Neuronal stem cell (in vitro differentiated cells): ENCODE data around the gene C22orf15.

Experiments
- DNase-seq: peaks from one replicate; pipeline ENCODE4 v3.0.0-alpha.2; 2013; ENCODE audit warnings: low spot score
- H2AFZ ChIP-seq: one replicate; pipeline ENCODE4 v1.6.1; 2013; ENCODE audit warnings: mild to moderate bottlenecking, low read length, inconsistent platforms
- H2AK5ac ChIP-seq: 2 replicates; pipeline ENCODE4 v1.6.1; 2013; ENCODE audit warnings: low read depth, mild to moderate bottlenecking, inconsistent platforms, low read length, moderate library complexity, mixed read lengths
- H2BK120ac ChIP-seq: 2 replicates; pipeline ENCODE4 v1.6.1; 2013; ENCODE audit warnings: low read depth, mild to moderate bottlenecking, inconsistent platforms, low read length, moderate library complexity, mixed read lengths
- H2BK12ac ChIP-seq: one replicate; pipeline ENCODE4 v1.6.1; 2013; ENCODE audit warnings: low read length, inconsistent platforms
- H2BK15ac ChIP-seq: 2 replicates; pipeline ENCODE4 v1.6.1; 2013; ENCODE audit warnings: mild to moderate bottlenecking, low read length, inconsistent platforms, mixed read lengths
- H2BK5ac ChIP-seq: one replicate; pipeline ENCODE4 v1.6.1; 2013; ENCODE audit warnings: inconsistent platforms, mild to moderate bottlenecking, low read length, moderate library complexity
- H3K14ac ChIP-seq: one replicate; pipeline ENCODE4 v1.6.1; 2013; ENCODE audit warnings: low read length, inconsistent platforms
- H3K18ac ChIP-seq: 2 replicates; pipeline ENCODE4 v1.6.1; 2013; ENCODE audit warnings: low read length, inconsistent platforms
- H3K23ac ChIP-seq: 2 replicates; pipeline ENCODE4 v1.6.1; 2013; ENCODE audit warnings: low read depth, mild to moderate bottlenecking, mixed read lengths, low read length, inconsistent platforms; ENCODE audit not compliant: poor library complexity
- H3K27ac ChIP-seq: replicated peaks from 3 replicates; pipeline ENCODE4 v1.5.1; 2013; ENCODE audit warnings: low read length, inconsistent platforms
- H3K27me3 ChIP-seq, 3 experiments: 2 replicates each; pipeline ENCODE4 v1.6.1; 2013; ENCODE audit warnings: low read length in 3 of 3, mild to moderate bottlenecking in 2 of 3, inconsistent platforms in 1 of 3, low read depth in 1 of 3, mixed read lengths in 1 of 3, moderate library complexity in 1 of 3; ENCODE audit not compliant: control insufficient read depth in 3 of 3, insufficient read depth in 3 of 3
- H3K36me3 ChIP-seq, 2 donors: replicated peaks in 1 of 2; 2 replicates each; pipeline ENCODE4 v1.6.1; 2013; ENCODE audit warnings: low read length in 2 of 2; ENCODE audit not compliant: control insufficient read depth in 2 of 2, insufficient read depth in 2 of 2
- H3K4ac ChIP-seq: 2 replicates; pipeline ENCODE4 v1.6.1; 2013; ENCODE audit warnings: inconsistent platforms, mild to moderate bottlenecking, low read length, moderate library complexity
- H3K4me1 ChIP-seq, 2 donors: 1 replicate in 1 of 2; 2 replicates in 1 of 2; pipeline ENCODE4 v1.6.1; 2013; ENCODE audit warnings: low read length in 2 of 2, low read depth in 1 of 2; ENCODE audit not compliant: control insufficient read depth in 2 of 2, insufficient read depth in 1 of 2
- H3K4me2 ChIP-seq: one replicate; pipeline ENCODE4 v1.6.1; 2013; ENCODE audit warnings: mild to moderate bottlenecking, low read length, inconsistent platforms; ENCODE audit not compliant: insufficient read depth, poor library complexity, severe bottlenecking
- H3K4me3 ChIP-seq, 2 donors: 2 replicates each; pipeline ENCODE4 v1.5.1; 2013; ENCODE audit warnings: low read length in 2 of 2, mild to moderate bottlenecking in 2 of 2, inconsistent platforms in 1 of 2, moderate library complexity in 1 of 2
- H3K79me1 ChIP-seq: one replicate; pipeline ENCODE4 v1.6.1; 2013; ENCODE audit warnings: low read depth, mild to moderate bottlenecking, inconsistent platforms, low read length, moderate library complexity
- H3K9ac ChIP-seq: one replicate; pipeline ENCODE4 v1.6.1; 2013; ENCODE audit warnings: mild to moderate bottlenecking, low read depth, low read length, inconsistent platforms; ENCODE audit not compliant: poor library complexity
- H3K9me3 ChIP-seq, 2 donors: replicated peaks in 1 of 2; 2 replicates each; pipeline versions ENCODE3 to v1.6.1; 2013; ENCODE audit warnings: low read length in 2 of 2, mild to moderate bottlenecking in 2 of 2, inconsistent platforms in 1 of 2, low read depth in 1 of 2, mixed read lengths in 1 of 2, moderate library complexity in 1 of 2; ENCODE audit not compliant: control insufficient read depth in 2 of 2, insufficient read depth in 1 of 2
- H4K8ac ChIP-seq: one replicate; pipeline ENCODE4 v1.6.1; 2013; ENCODE audit warnings: low read depth, mild to moderate bottlenecking, inconsistent platforms, low read length, moderate library complexity
- H4K91ac ChIP-seq: one replicate; pipeline ENCODE4 v1.6.1; 2013; ENCODE audit warnings: low read length, low read depth, mild to moderate bottlenecking, inconsistent platforms; ENCODE audit not compliant: poor library complexity
- WGBS, 2 donors: extraction: QIAGEN DNeasy Blood & Tissue Kit; methylation state at CpG; one replicate each; pipeline ENCODE4 v1.1.7; 2013; ENCODE audit warnings: missing lambda C conversion rate in 2 of 2, mixed read lengths in 1 of 2; ENCODE audit not compliant: insufficient read length in 2 of 2, insufficient replicate concordance in 1 of 2; ENCODE audit errors: extremely low coverage in 2 of 2; 5-methylcytosine and 5-hydroxymethylcytosine counted together

C22orf15 gene

GRCh38 chr22:23744485-23744884 is 18.3 kb upstream of the C22orf15 start:
- H2BK15ac ChIP-seq, result no peak overlapping the region
- no peak overlapping the region for H2BK5ac ChIP-seq
- no peaks in the 10 kb centered on the region for H3K27me3 ChIP-seq
- no peak overlapping the region for H2BK12ac ChIP-seq
- no peak overlapping the region for H2AFZ ChIP-seq
- no peak overlapping the region for H3K4me2 ChIP-seq
- H3K14ac ChIP-seq, result no peak overlapping the region
- no peaks in the 10 kb centered on the region for H3K9me3 ChIP-seq
- no peak overlapping the region for H3K9ac ChIP-seq
- H4K91ac ChIP-seq, result no peak overlapping the region
- no peak overlapping the region for H3K18ac ChIP-seq
- peaks cover 2% of the 10 kb centered on the region for H3K79me1 ChIP-seq
- no CpG with 5 or more reads among the region's 14 CpGs for WGBS, 2 donors
- no peak overlapping the region for H2AK5ac ChIP-seq
- no peak overlapping the region for H3K27ac ChIP-seq
- no peak overlapping the region for H3K4me3 ChIP-seq
- H3K36me3 ChIP-seq, result peaks cover 27 to 48% of the 10 kb centered on the region in 2 donors
- no peak overlapping the region for H2BK120ac ChIP-seq
- H3K4ac ChIP-seq, result no peak overlapping the region
- no peak overlapping the region for H4K8ac ChIP-seq
- DNase-seq, result no peak
- H3K23ac ChIP-seq, result no peak overlapping the region
- no peaks in the 10 kb centered on the region for H3K4me1 ChIP-seq

- no peak overlapping the region for H3K27ac ChIP-seq
- no peak overlapping the region for H4K8ac ChIP-seq
- H2BK5ac ChIP-seq, result no peak overlapping the region
- H3K4ac ChIP-seq, result no peak overlapping the region
- H2BK15ac ChIP-seq, result no peak overlapping the region
- H2AFZ ChIP-seq, result no peak overlapping the region
- H4K91ac ChIP-seq, result no peak overlapping the region
- H3K36me3 ChIP-seq, result peaks cover 27 to 47% of the 10 kb centered on the region in 2 donors
- H3K9me3 ChIP-seq, result no peaks in the 10 kb centered on the region
- H3K27me3 ChIP-seq, result peaks cover 0 to 4% (median 0%) of the 10 kb centered on the region in 3 experiments
- H3K4me2 ChIP-seq, result no peak overlapping the region
- H2AK5ac ChIP-seq, result no peak overlapping the region
- no peak overlapping the region for H3K14ac ChIP-seq
- no peak overlapping the region for H2BK120ac ChIP-seq
- H3K4me1 ChIP-seq, result peaks cover 4 to 5% of the 10 kb centered on the region in 2 donors
- WGBS, 2 donors, result no CpG with 5 or more reads among the region's 6 CpGs
- no peak overlapping the region for H3K18ac ChIP-seq
- H3K9ac ChIP-seq, result no peak overlapping the region
- DNase-seq, result no peak
- no peak overlapping the region for H3K23ac ChIP-seq
- no peak overlapping the region for H3K4me3 ChIP-seq
- H2BK12ac ChIP-seq, result no peak overlapping the region
- H3K79me1 ChIP-seq, result peaks cover 4% of the 10 kb centered on the region
These were observed 17.0 kb upstream of the C22orf15 start for GRCh38 chr22:23745791-23746190.

GRCh38 chr22:23749841-23750301 is 12.9 kb upstream of the C22orf15 start:
- H3K4me1 ChIP-seq, result peaks cover 4 to 5% of the 10 kb centered on the region in 2 donors
- peaks cover 0 to 4% (median 0%) of the 10 kb centered on the region in 3 experiments for H3K27me3 ChIP-seq
- WGBS, 2 donors, result no CpG with 5 or more reads among the region's 12 CpGs
- peak overlapping the region in 1 of 2 donors; percentile 84 for H3K4me3 ChIP-seq
- no peaks in the 10 kb centered on the region for H3K9me3 ChIP-seq
- no peak overlapping the region for H3K4me2 ChIP-seq
- no peak overlapping the region for H4K91ac ChIP-seq
- no peak overlapping the region for H3K27ac ChIP-seq
- no peak overlapping the region for H2BK5ac ChIP-seq
- H3K36me3 ChIP-seq, result peaks cover 0 to 9% of the 10 kb centered on the region in 2 donors
- no peak overlapping the region for H3K14ac ChIP-seq
- H2BK12ac ChIP-seq, result no peak overlapping the region
- H3K4ac ChIP-seq, result no peak overlapping the region
- H3K23ac ChIP-seq, result no peak overlapping the region
- H4K8ac ChIP-seq, result no peak overlapping the region
- H2AK5ac ChIP-seq, result no peak overlapping the region
- no peak overlapping the region for H2AFZ ChIP-seq
- no peak overlapping the region for H3K9ac ChIP-seq
- no peak overlapping the region for H2BK15ac ChIP-seq
- no peak overlapping the region for H2BK120ac ChIP-seq
- DNase-seq, result no peak
- H3K79me1 ChIP-seq, result peaks cover 4% of the 10 kb centered on the region
- no peak overlapping the region for H3K18ac ChIP-seq

- no peak overlapping the region for H3K27ac ChIP-seq
- no CpG with 5 or more reads among the region's 5 CpGs for WGBS, 2 donors
- H4K8ac ChIP-seq, result no peak overlapping the region
- peaks cover 0 to 4% (median 0%) of the 10 kb centered on the region in 3 experiments for H3K27me3 ChIP-seq
- H3K4me1 ChIP-seq, result peaks cover 4 to 5% of the 10 kb centered on the region in 2 donors
- H3K9me3 ChIP-seq, result no peaks in the 10 kb centered on the region
- H2AK5ac ChIP-seq, result no peak overlapping the region
- no peak overlapping the region for H3K4ac ChIP-seq
- H4K91ac ChIP-seq, result no peak overlapping the region
- no peak overlapping the region for H2BK15ac ChIP-seq
- no peak overlapping the region for H3K18ac ChIP-seq
- DNase-seq, result no peak
- no peak overlapping the region for H2BK12ac ChIP-seq
- H2BK120ac ChIP-seq, result no peak overlapping the region
- H3K14ac ChIP-seq, result no peak overlapping the region
- no peak overlapping the region for H3K23ac ChIP-seq
- H3K36me3 ChIP-seq, result peaks cover 0 to 5% of the 10 kb centered on the region in 2 donors
- H2BK5ac ChIP-seq, result no peak overlapping the region
- peaks cover 4% of the 10 kb centered on the region for H3K79me1 ChIP-seq
- peak overlapping the region; percentile 5 for H3K9ac ChIP-seq
- H3K4me2 ChIP-seq, result peak overlapping the region; percentile 93
- H2AFZ ChIP-seq, result peak overlapping the region; percentile 98
- H3K4me3 ChIP-seq, result peak overlapping the region; percentile 84 to 96
These were observed 12.4 kb upstream of the C22orf15 start for GRCh38 chr22:23750367-23750713.
